ENCODE measurements around the gene TRIM24. TPM values are rescaled to one million over a fixed set of nuclear protein-coding genes. Genes with fewer than 3 reads are reported as not detected.

The TRIM24 gene
- total and polyA plus RNA-seq, 2 of the 13 experiments (the other 11 are each of a cell fraction or from before 2014, with no cell fraction given), result 100 to 106 TPM

DNA sequence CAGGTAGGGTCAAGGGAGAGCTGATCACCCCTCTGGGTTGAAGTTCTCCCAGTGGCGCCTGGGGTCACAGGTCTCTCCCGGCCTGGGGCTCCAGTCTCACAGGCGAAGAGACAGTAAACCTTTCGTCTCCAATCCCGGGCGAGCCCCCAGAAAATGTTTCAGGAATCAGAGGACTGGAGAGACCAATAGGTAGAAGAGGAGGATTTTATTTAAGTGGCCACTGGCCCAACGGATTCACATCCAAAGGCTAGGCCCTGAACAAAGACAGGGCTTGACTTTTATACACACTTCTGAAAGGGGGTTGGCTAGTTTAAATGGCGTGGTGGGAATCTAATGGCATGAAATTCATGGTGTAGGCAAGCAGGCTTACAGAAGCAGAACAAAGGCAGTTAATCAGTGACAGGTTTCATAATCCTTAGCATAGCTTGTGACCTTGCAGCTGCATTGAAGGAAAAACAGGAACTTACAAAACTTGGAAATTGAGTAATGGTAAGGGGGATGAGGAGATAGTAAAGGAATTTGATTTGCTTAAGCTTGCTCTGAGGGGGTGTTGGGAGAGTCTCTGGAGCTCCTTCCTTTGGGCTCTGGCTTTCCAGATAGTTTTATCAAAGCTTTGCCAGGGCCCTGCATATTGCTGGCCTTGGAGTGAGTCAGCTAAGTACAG is 105.5 kb downstream of the TRIM24 start (continued):
- TF ChIP-seq ZNF34 (CRISPR knock-in tag; IDR thresholded peaks at IDR 0.05; ENCODE audit: borderline replicate concordance) (no peak), RNF2 (conservative IDR thresholded peaks at IDR 0.05; ENCODE audit: low read depth) (no peak), CHD4 (IDR thresholded peaks at IDR 0.05; ENCODE audit: borderline replicate concordance, low read length) (no peak), U2AF2 (IDR thresholded peaks at IDR 0.05; ENCODE audit: low read depth, low read length) (no peak), ZNF552 (CRISPR knock-in tag; IDR thresholded peaks at IDR 0.05; ENCODE audit: borderline replicate concordance) (no peak), TBX2 (CRISPR knock-in tag; IDR thresholded peaks at IDR 0.05; ENCODE audit: borderline replicate concordance) (peak; percentile 71; the same call in 1 of the 2 replicates), ZNF609 (CRISPR knock-in tag; IDR thresholded peaks at IDR 0.05; ENCODE audit: borderline replicate concordance) (peak; percentile 81), FLYWCH1 (CRISPR knock-in tag; IDR thresholded peaks at IDR 0.05) (no peak), THAP9 (CRISPR knock-in tag; IDR thresholded peaks at IDR 0.05; ENCODE audit: borderline replicate concordance) (no peak), SUZ12 (IDR thresholded peaks at IDR 0.05; ENCODE audit: low read depth, low read length) (no peak), ZNF460 (CRISPR knock-in tag; IDR thresholded peaks at IDR 0.05; ENCODE audit: borderline replicate concordance) (0 out of 2 replicates have a peak, but pooled peaks have one; percentile 21), THRA (CRISPR knock-in tag; IDR thresholded peaks at IDR 0.05; ENCODE audit: borderline replicate concordance) (peak; percentile 85)
- TF ChIP-seq, protein P1, sequence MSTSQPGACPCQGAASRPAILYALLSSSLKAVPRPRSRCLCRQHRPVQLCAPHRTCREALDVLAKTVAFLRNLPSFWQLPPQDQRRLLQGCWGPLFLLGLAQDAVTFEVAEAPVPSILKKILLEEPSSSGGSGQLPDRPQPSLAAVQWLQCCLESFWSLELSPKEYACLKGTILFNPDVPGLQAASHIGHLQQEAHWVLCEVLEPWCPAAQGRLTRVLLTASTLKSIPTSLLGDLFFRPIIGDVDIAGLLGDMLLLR (CRISPR knock-in tag; IDR thresholded peaks at IDR 0.05), result no peak
- TF ChIP-seq, protein P2, sequence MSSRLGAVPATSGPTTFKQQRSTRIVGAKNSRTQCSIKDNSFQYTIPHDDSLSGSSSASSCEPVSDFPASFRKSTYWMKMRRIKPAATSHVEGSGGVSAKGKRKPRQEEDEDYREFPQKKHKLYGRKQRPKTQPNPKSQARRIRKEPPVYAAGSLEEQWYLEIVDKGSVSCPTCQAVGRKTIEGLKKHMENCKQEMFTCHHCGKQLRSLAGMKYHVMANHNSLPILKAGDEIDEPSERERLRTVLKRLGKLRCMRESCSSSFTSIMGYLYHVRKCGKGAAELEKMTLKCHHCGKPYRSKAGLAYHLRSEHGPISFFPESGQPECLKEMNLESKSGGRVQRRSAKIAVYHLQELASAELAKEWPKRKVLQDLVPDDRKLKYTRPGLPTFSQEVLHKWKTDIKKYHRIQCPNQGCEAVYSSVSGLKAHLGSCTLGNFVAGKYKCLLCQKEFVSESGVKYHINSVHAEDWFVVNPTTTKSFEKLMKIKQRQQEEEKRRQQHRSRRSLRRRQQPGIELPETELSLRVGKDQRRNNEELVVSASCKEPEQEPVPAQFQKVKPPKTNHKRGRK (CRISPR knock-in tag; IDR thresholded peaks at IDR 0.05), result no peak
- TF ChIP-seq, protein P3, sequence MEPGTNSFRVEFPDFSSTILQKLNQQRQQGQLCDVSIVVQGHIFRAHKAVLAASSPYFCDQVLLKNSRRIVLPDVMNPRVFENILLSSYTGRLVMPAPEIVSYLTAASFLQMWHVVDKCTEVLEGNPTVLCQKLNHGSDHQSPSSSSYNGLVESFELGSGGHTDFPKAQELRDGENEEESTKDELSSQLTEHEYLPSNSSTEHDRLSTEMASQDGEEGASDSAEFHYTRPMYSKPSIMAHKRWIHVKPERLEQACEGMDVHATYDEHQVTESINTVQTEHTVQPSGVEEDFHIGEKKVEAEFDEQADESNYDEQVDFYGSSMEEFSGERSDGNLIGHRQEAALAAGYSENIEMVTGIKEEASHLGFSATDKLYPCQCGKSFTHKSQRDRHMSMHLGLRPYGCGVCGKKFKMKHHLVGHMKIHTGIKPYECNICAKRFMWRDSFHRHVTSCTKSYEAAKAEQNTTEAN (CRISPR knock-in tag; conservative IDR thresholded peaks at IDR 0.05), result no peak
